GM19035 (cell line): Measurements from ENCODE around the gene TBK1.

Source experiments
- ATAC-seq: cut with Tn5 transposase; IDR thresholded peaks from one replicate; pipeline ENCODE4 v1.9.1; 2021; ENCODE audit not compliant: unreplicated experiment

TBK1 gene

GRCh38 chr12:64451687-64452558 lies at the start of gene TBK1:
Gene TBK1, plus strand, starts transcription at chr12:64452120. Its CDS starts 3,751 bp downstream, at chr12:64455871.
- ATAC-seq: peak; percentile 91

GRCh38 chr12:64402181-64402580 lies 49.7 kb upstream of the TBK1 start:
- no peak for ATAC-seq

GRCh38 chr12:64403707-64404469 lies 48.0 kb upstream of the TBK1 start, which contains the start of gene XPOT:
Gene XPOT, plus strand, starts transcription at chr12:64404392. Its CDS starts 5,644 bp downstream, at chr12:64410036.
- ATAC-seq: peak; percentile 91

GRCh38 chr12:64404470-64405256 lies 47.3 kb upstream of the TBK1 start:
- ATAC-seq: peak; percentile 36

GRCh38 chr12:64407342-64408223 lies 44.3 kb upstream of the TBK1 start:
- no peak for ATAC-seq

- no peak for ATAC-seq
Observed at GRCh38 chr12:64411427-64411826, 40.5 kb upstream of the TBK1 start.

GRCh38 chr12:64412459-64412858 lies 39.5 kb upstream of the TBK1 start:
- ATAC-seq: no peak

GRCh38 chr12:64413884-64414283 lies 38.0 kb upstream of the TBK1 start:
- no peak for ATAC-seq

GRCh38 chr12:64418209-64418608 lies 33.7 kb upstream of the TBK1 start:
- ATAC-seq: no peak

GRCh38 chr12:64419696-64420095 lies 32.2 kb upstream of the TBK1 start:
- ATAC-seq: no peak

- ATAC-seq: no peak
Observed at GRCh38 chr12:64427988-64428387, 23.9 kb upstream of the TBK1 start.

GRCh38 chr12:64428956-64429355 lies 23.0 kb upstream of the TBK1 start:
- no peak for ATAC-seq

GRCh38 chr12:64430886-64431285 lies 21.0 kb upstream of the TBK1 start:
- ATAC-seq: no peak

GRCh38 chr12:64431791-64432190 lies 20.1 kb upstream of the TBK1 start:
- no peak for ATAC-seq

- no peak for ATAC-seq
Observed at GRCh38 chr12:64433915-64434314, 18.0 kb upstream of the TBK1 start.

- no peak for ATAC-seq
Observed at GRCh38 chr12:64440100-64440499, 11.8 kb upstream of the TBK1 start.

- no peak for ATAC-seq
Observed at GRCh38 chr12:64445490-64445889, 6.4 kb upstream of the TBK1 start.

- ATAC-seq: no peak
Observed at GRCh38 chr12:64446295-64446694, 5.6 kb upstream of the TBK1 start.

- ATAC-seq: no peak
Observed at GRCh38 chr12:64450057-64450640, 1.8 kb upstream of the TBK1 start.
